Pancreas (tissue), 10 donors: ENCODE measurements around the gene ZG16B. TPM values are rescaled to one million over a fixed set of nuclear protein-coding genes. Genes with fewer than 3 reads are reported as not detected.

Experiments
- ATAC-seq, 4 donors: fragments of 200-7000 bp; cut with Tn5 transposase; one replicate each; pipeline versions ENCODE4 v1.8.0 to v1.9.1; 2020; ENCODE audit warnings: mild to moderate bottlenecking in 4 of 4, moderate library complexity in 4 of 4
- DNase-seq, 6 donors: peaks; one replicate each; pipeline ENCODE4 v3.0.0-alpha.2; 2020
- FAIRE-seq: peaks from 2 replicates; lab custom pipeline; 2012; peaks lifted over from hg19 to GRCh38; lab: Jason Lieb, UNC
- H3K27ac ChIP-seq, 4 donors: fragments of 200-600 bp; sonication (generic); 1 replicate in 3 of 4; 2 replicates in 1 of 4; pipeline versions ENCODE4 v1.5.0 to v1.8.0; 2020
- H3K27me3 ChIP-seq, 4 donors: fragments of 200-600 bp; one replicate each; pipeline ENCODE4 v1.8.0; 2021
- H3K36me3 ChIP-seq, 3 donors: fragments of 200-600 bp; sonication (generic) in 1 of 3; one replicate each; pipeline versions ENCODE4 v1.5.0 to v1.8.0; 2020 to 2021
- H3K4me1 ChIP-seq, 3 donors: fragments of 200-600 bp; one replicate each; pipeline ENCODE4 v1.8.0; 2021
- H3K4me3 ChIP-seq, 4 donors: fragments of 200-600 bp; sonication (generic) in 2 of 4; one replicate each; pipeline versions ENCODE4 v1.5.0 to v1.8.0; 2020 to 2021
- H3K9me3 ChIP-seq, 4 donors: fragments of 200-600 bp; one replicate each; pipeline ENCODE4 v1.8.0; 2021
- CTCF ChIP-seq, 4 donors: fragments of 200-600 bp; sonication (generic) in 3 of 4; IDR thresholded peaks; one replicate each; pipeline versions ENCODE4 v1.5.0 to v1.8.0; 2021; ENCODE audit warnings: antibody characterized with exemption in 4 of 4
- WGBS, 2 donors: extraction: QIAGEN DNeasy Blood & Tissue Kit; methylation state at CpG; one replicate each; pipeline ENCODE4 v1.1.7; 2013; 5-methylcytosine and 5-hydroxymethylcytosine counted together
- intact Hi-C, 3 donors: fragments of 100-400 bp; cut with DNase I; formaldehyde crosslinking; loops; one replicate each; pipeline versions ENCODE4 v1.11.1 to v1.14.2; 2022
- polyA plus RNA-seq, 2 donors: library from polyadenylated mRNA; stranded (reverse); fragments of 200-250 nt; gene quantifications; one replicate each; pipeline ENCODE4 v1.2.3, GENCODE V29; 2013
- total RNA-seq, 6 donors: library from RNA; stranded (reverse); fragmentation: NEBNext Ultra II Directional in 4 of 6; extraction: Animal tissue kit (Norgen Biotek cat#: 25700) in 4 of 6; gene quantifications; one replicate each; pipeline versions ENCODE4 v1.2.1 to v1.2.4, GENCODE V29; 2021 to 2023
- donor health status: healthy with polysubstance abuse.
- donor health status: DM: no; HTN: no; CAD: no; lungs with moderate emphysema.
- donor health status: DM: no; HTN: no; CAD: no.
- donor health status: control.
- donor health status: control.
- donor health status: Bipolar disorder and iron deficiency.
- donor health status: DM: yes; HTN: yes; CAD: no.
- donor health status: DM: no; HTN: no; CAD: no.
- donor health status: DM: no; HTN: no; CAD: no.
- donor health status: DM: yes; HTN: yes; CAD: no.

The ZG16B gene
- total and polyA plus RNA-seq, 8 donors, result 0.43 to 1.7 (median 0.80) TPM

- no peak overlapping the region for H3K27ac ChIP-seq
- intact Hi-C loops, result no loop called here
- H3K36me3 ChIP-seq, result no peaks in the 10 kb centered on the region
- no peak overlapping the region for H3K4me3 ChIP-seq
- DNase-seq (peak in 1 of 6 donors; percentile 31), FAIRE-seq (no peak), ATAC-seq (no peak)
- no peak for TF ChIP-seq CTCF (IDR thresholded peaks at IDR 0.05)
- H3K4me1 ChIP-seq, result no peaks in the 10 kb centered on the region
- 63 to 81% methylated on average over 14 of the region's 14 CpGs for WGBS, 2 donors
- no peaks in the 10 kb centered on the region for H3K9me3 ChIP-seq
- no peaks in the 10 kb centered on the region for H3K27me3 ChIP-seq
These were observed 9.1 kb upstream of the ZG16B start for GRCh38 chr16:2820836-2821486.

GRCh38 chr16:2821487-2822157 lies 8.5 kb upstream of the ZG16B start:
- no peaks in the 10 kb centered on the region for H3K9me3 ChIP-seq
- H3K27me3 ChIP-seq, result no peaks in the 10 kb centered on the region
- no peak overlapping the region for H3K4me3 ChIP-seq
- no peak for TF ChIP-seq CTCF (IDR thresholded peaks at IDR 0.05)
- WGBS, 2 donors, result 62 to 65% methylated on average over 9 of the region's 9 CpGs
- H3K36me3 ChIP-seq, result no peaks in the 10 kb centered on the region
- H3K27ac ChIP-seq, result no peak overlapping the region
- FAIRE-seq (no peak), ATAC-seq (no peak), DNase-seq (peak in 1 of 6 donors; percentile 28)
- no peaks in the 10 kb centered on the region for H3K4me1 ChIP-seq
- intact Hi-C loops, result no loop called here

- WGBS, 2 donors, result 48 to 54% methylated on average over 8 of the region's 8 CpGs
- H3K27ac ChIP-seq, result no peak overlapping the region
- FAIRE-seq (no peak), ATAC-seq (no peak), DNase-seq (peak in 2 of 6 donors; percentile 11 to 30)
- H3K9me3 ChIP-seq, result no peaks in the 10 kb centered on the region
- TF ChIP-seq CTCF (IDR thresholded peaks at IDR 0.05), result no peak
- H3K4me3 ChIP-seq, result no peak overlapping the region
- H3K27me3 ChIP-seq, result no peaks in the 10 kb centered on the region
- no peaks in the 10 kb centered on the region for H3K36me3 ChIP-seq
- intact Hi-C loops, result no loop called here
- H3K4me1 ChIP-seq, result no peaks in the 10 kb centered on the region
These were observed 8.0 kb upstream of the ZG16B start for GRCh38 chr16:2822158-2822495.

- TF ChIP-seq CTCF (IDR thresholded peaks at IDR 0.05), result no peak
- ATAC-seq (no peak), FAIRE-seq (no peak), DNase-seq (no peak)
- H3K4me3 ChIP-seq, result no peak overlapping the region
- intact Hi-C loops, result no loop called here
- no peak overlapping the region for H3K27ac ChIP-seq
- H3K9me3 ChIP-seq, result no peaks in the 10 kb centered on the region
- no peaks in the 10 kb centered on the region for H3K4me1 ChIP-seq
- no peaks in the 10 kb centered on the region for H3K27me3 ChIP-seq
- H3K36me3 ChIP-seq, result no peaks in the 10 kb centered on the region
- WGBS, 2 donors, result 54 to 58% methylated on average over 4 of the region's 4 CpGs
These were observed 7.6 kb upstream of the ZG16B start for GRCh38 chr16:2822496-2822895.

GRCh38 chr16:2824626-2825025 lies 5.5 kb upstream of the ZG16B start:
- H3K4me3 ChIP-seq, result no peak overlapping the region
- no peak for TF ChIP-seq CTCF (IDR thresholded peaks at IDR 0.05)
- FAIRE-seq (no peak), DNase-seq (peak in 1 of 6 donors; percentile 24), ATAC-seq (no peak)
- intact Hi-C loops, result no loop called here
- no peaks in the 10 kb centered on the region for H3K36me3 ChIP-seq
- no peaks in the 10 kb centered on the region for H3K4me1 ChIP-seq
- 69 to 80% methylated on average over 10 of the region's 10 CpGs for WGBS, 2 donors
- H3K27me3 ChIP-seq, result no peaks in the 10 kb centered on the region
- no peaks in the 10 kb centered on the region for H3K9me3 ChIP-seq
- H3K27ac ChIP-seq, result no peak overlapping the region
